SHP77 treated with DMSO at 0.1 percent for 48 hours (cell line): ENCODE data around the gene ZFP57.

Experiments
- DNase-seq: peaks from one replicate; lab custom pipeline; 2025; lab: John Stamatoyannopoulos, UW

ZFP57 gene

GRCh38 chr6:29680904-29681303 lies at the start of gene ZFP57:
ZFP57 (minus strand) TSS chr6:29681152; CDS start chr6:29677003, 4,149 bp downstream.
- no peak for DNase-seq

GRCh38 chr6:29730575-29731126 lies 49.7 kb upstream of the ZFP57 start:
- DNase-seq: no peak

GRCh38 chr6:29729774-29730328 lies 48.9 kb upstream of the ZFP57 start:
- DNase-seq: no peak

GRCh38 chr6:29728875-29729270 lies 47.9 kb upstream of the ZFP57 start:
- DNase-seq: no peak

GRCh38 chr6:29728173-29728874 lies 47.4 kb upstream of the ZFP57 start:
- DNase-seq: no peak

- no peak for DNase-seq
Measured at GRCh38 chr6:29727637-29728036, 46.7 kb upstream of the ZFP57 start.

- no peak for DNase-seq
Measured at GRCh38 chr6:29726571-29727194, 45.7 kb upstream of the ZFP57 start.

GRCh38 chr6:29726001-29726400 lies 45.0 kb upstream of the ZFP57 start:
- no peak for DNase-seq

GRCh38 chr6:29724937-29725869 lies 44.3 kb upstream of the ZFP57 start:
- no peak for DNase-seq

- no peak for DNase-seq
Measured at GRCh38 chr6:29723666-29724588, 43.0 kb upstream of the ZFP57 start.

- DNase-seq: no peak
Measured at GRCh38 chr6:29723262-29723665, 42.3 kb upstream of the ZFP57 start, which contains the start of gene HLA-F. HLA-F (plus strand) TSS chr6:29723434; CDS start chr6:29723464, 30 bp downstream.

- DNase-seq: no peak
Measured at GRCh38 chr6:29720863-29721262, 39.9 kb upstream of the ZFP57 start.

- no peak for DNase-seq
Measured at GRCh38 chr6:29710281-29710941, 29.5 kb upstream of the ZFP57 start.

GRCh38 chr6:29709188-29709587 lies 28.2 kb upstream of the ZFP57 start:
- DNase-seq: no peak

- DNase-seq: no peak
Measured at GRCh38 chr6:29708432-29709179, 27.7 kb upstream of the ZFP57 start.

- DNase-seq: peak; percentile 1
Measured at GRCh38 chr6:29705389-29706231, 24.7 kb upstream of the ZFP57 start.

- DNase-seq: no peak
Measured at GRCh38 chr6:29702519-29703103, 21.7 kb upstream of the ZFP57 start.
